Measurements from ENCODE around the gene DNAH8.
"Not testable (repeated sequence)": the region's sequence is repeated elsewhere in the genome, so short reads cannot be mapped to it uniquely, and the experiment has no call there.

Gene DNAH8

GRCh38 chr6:38910207-38910606, 195.1 kb downstream of the DNAH8 start:
- no peak for FAIRE-seq

GRCh38 chr6:38912378-38912777, 197.3 kb downstream of the DNAH8 start:
- FAIRE-seq: no peak

DNA sequence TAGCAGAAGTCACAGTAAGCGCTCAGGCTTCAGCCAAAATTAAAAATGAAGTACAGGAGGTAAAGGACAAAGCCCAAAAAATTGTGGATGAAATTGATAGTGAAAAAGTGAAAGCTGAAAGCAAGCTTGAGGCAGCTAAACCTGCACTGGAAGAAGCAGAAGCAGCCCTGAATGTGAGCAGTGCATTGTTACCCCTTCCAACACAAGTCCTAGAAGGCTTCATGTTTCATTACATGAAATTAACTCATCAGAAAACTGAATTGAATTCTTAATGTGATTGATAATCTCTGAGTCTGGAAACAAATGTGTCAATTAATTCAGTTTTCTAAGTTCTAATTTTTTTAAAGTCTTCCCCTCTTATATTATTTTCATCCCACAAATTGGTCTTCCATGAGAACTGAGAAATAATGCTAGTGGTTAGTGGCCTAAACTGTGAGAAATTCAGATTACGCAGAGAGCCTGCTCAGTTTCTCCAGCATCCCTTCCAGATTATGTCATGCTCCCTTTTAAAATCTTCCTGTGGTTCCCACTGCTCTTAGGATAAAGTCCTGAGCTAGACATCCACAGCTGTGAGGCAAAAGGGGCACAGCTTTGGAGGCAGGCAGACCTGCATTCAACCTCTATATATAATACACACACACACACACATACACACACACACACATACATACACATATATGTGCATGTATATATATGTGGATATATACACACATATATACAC, 200.3 kb downstream of the DNAH8 start:
- FAIRE-seq: no peak

- not testable (repeated sequence) for FAIRE-seq
Observed at GRCh38 chr6:38921540-38921939, 206.4 kb downstream of the DNAH8 start.

GRCh38 chr6:38924791-38925509, 209.8 kb downstream of the DNAH8 start:
- FAIRE-seq: no peak

DNA sequence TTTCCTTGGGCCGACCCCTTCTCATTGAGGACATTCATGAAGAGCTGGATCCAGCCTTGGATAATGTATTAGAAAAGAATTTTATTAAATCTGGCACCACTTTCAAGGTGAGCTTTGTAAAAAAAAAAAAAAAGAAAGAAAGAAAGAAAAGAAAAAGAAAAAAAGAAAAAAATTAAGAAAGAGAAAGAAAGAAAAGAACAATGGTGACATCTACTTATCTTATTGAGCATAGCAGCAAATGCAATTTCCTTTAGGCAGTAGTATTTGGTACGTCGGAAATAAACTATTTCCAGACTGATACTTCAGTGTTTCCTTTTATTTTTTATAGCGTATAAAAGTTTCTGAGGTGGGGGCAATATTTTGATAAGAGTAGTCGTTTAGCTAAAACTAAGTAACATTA, 214.4 kb downstream of the DNAH8 start:
- no peak for FAIRE-seq

- peak; percentile 55 for FAIRE-seq
Observed at GRCh38 chr6:38933426-38933825, 218.3 kb downstream of the DNAH8 start.

- FAIRE-seq: no peak
Observed at GRCh38 chr6:38935051-38935450, 219.9 kb downstream of the DNAH8 start.

DNA sequence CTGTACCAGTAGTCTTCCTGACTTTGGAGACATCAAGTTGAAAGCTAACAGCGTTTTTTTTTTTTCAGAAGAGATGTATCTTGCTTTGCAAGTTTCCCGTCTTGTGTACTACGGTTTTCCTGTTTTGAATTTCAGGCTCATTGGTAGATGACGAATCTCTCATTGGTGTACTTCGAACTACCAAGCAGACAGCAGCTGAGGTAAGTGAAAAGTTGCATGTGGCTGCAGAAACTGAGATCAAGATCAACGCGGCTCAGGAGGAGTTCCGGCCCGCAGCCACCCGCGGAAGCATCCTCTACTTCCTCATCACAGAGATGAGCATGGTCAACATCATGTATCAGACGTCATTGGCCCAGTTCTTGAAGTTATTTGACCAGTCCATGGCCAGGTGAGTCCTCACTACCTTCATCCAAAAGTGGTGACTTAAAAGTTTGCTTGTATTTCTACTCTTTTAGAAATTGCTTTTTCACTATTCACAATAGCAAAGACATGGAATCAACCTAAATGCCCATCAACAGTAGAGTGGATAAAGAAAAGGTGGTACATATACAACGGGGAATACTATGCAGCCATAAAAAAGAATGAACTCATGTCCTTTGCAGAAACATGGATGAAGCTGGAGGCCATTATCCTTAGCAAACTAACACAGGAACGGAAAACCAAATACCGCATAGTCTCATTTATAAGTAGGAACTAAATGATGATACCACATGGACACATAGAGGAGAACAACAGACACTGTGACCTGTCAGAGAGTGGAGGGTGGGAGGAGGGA, 222.9 kb downstream of the DNAH8 start:
- FAIRE-seq: no peak

DNA sequence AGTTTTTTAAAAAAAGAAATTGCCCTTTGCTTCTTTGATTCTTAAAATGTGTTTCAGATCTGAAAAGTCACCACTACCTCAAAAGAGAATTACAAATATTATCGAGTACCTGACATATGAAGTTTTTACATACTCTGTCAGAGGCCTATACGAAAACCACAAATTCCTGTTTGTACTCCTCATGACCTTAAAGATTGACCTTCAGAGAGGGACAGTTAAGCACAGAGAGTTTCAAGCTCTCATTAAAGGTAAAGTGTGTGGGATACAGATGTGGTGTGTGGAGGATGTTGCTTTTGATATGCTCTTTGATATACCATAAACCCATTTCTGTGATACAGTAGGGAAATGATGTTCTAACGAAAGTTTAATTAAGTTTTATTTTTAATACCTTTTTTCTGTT, 223.6 kb downstream of the DNAH8 start:
- FAIRE-seq: no peak

- FAIRE-seq: no peak
Observed at GRCh38 chr6:38942442-38942841, 227.3 kb downstream of the DNAH8 start.

GRCh38 chr6:38942965-38943364, 227.9 kb downstream of the DNAH8 start:
- FAIRE-seq: no peak

DNA sequence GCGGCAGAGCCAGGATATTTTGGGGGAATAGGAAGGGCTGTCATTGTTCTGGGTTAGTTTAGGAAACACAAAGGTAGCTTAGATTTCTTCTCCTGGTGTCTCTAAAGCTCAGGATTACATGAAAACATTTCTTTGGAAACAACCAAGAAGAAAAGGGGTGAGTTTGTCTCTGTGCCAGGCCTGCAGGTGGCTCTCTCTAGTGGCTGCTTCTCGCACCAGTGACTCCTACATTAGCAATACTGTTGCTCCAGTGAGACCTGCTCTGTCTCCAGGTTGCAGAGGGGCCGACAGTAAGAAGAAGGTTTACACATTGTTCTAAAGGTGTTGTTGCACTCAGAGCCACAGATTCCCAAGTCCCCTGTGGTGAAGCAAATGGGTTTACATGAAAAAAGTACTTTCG, 228.9 kb downstream of the DNAH8 start:
- FAIRE-seq: no peak

DNA sequence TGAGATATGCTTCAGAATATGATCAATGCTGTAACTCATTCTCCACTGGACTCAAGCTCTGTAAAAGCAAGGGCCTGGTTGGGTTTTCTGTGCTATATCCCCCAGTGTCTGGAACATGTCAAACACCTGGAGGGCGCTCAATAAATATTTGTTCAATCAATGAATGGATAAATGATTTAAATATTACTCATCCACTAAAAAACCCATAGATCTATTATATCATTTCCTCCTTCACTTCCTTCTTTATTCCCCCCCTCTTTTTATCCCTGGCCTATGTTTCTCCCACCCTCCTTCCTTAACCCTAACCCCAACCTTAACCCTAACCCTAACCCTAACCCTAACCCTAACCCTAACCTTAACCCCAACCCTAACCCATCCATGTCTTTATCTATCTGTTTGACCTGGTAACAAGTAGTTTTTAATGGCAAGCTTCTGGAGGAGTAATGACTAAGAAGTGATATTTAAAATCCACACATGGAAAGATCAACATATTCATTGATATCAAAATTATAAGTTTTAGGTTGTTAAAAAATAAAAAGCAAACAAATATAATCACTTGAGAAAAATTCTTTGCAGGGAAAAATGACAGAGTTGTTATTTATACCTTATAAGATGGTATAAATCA, 229.7 kb downstream of the DNAH8 start:
- no peak for FAIRE-seq

DNA sequence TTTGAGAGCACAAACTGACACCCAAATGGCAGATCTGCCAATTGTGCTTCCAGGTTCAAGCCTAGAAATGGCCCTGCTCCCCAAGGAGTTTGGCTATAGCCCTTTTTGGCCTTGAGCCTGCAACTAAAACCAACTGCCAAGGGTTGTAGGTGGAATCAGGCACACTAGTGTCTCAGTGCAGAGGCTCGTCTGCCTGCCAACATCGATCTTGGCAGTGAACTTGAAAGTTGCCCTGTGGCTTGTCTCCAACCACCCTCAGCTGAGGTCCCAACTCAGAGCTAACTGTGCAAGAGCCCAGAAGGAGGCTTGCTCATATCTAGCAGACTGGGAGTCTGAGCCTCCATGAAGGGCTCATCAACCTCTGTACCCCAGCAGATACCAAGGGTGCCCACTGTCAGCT, 240.8 kb downstream of the DNAH8 start:
- FAIRE-seq: no peak

DNA sequence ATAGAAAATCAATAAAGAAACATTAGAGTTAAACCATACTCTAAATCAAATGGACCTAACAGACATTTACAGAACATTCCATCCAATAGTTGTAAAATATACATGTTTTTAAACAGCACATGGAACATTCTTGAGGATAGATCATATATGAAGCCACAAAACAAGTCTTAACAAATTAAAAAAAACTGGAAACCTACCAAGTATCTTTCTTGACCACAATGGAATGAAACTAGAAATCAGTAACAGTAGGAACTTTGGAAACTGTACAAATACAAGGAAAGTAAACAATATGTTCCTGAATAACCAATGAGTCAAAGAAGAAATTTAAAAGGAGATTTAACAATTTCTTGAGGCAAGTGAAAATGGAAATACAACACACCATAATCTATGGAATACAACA, 242.3 kb downstream of the DNAH8 start:
- no peak for FAIRE-seq

GRCh38 chr6:38959138-38959537, 244.0 kb downstream of the DNAH8 start:
- FAIRE-seq: no peak

- FAIRE-seq: no peak
Observed at GRCh38 chr6:38968702-38969149, 253.6 kb downstream of the DNAH8 start.

DNA sequence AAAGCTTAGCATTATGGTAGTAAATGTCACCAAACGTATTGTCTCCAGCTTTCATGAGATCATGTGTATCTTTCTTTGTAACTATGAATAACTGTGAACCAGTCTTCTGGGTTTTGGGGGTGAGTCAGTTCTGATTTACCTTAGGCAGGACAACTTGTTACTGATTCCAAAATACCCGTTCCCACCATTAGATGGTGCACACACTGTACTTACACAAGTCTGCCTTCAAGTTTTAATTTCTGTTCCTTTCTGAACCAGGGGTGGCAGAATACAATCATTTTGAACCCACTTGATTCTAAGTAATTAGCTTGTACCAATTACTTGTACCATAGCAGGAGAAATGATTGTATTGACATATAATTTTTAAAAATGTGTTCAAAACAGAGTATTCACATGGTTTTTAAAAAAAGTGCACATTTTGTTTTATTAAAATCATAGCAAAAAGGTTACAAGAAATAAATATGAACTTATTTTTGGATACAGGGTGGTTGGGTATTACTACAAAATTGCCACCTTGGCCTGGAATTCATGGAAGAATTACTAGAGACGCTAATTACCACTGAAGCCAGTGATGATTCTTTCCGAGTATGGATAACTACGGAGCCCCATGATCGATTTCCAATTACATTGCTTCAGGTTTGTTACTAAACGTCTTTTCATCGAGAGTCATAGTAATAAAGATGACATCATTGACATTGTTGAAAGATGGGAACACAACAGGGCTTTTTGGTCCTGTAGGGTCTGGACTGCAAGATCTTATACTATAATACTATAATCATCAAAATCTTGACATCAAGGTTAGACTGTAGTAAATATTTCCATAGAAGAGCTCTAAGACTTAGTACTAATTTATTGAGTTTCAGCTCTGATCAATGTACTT, 258.3 kb downstream of the DNAH8 start:
- peak; percentile 73 for FAIRE-seq

- FAIRE-seq: no peak
Observed at GRCh38 chr6:38974389-38975151, 259.5 kb downstream of the DNAH8 start.

- FAIRE-seq: no peak
Observed at GRCh38 chr6:38975621-38976049, 260.5 kb downstream of the DNAH8 start.

All from islet of Langerhans (tissue), 1 donor.